Progenitor cell of endocrine pancreas (in vitro differentiated cells): ENCODE results near the gene CAPRIN1. TPM values are rescaled to one million over a fixed set of nuclear protein-coding genes. Genes with fewer than 3 reads are reported as not detected.
A peak's percentile ranks its signal among the peaks of the same experiment; 100 is the strongest.

Source experiments
- DNase-seq: peaks from one replicate; pipeline ENCODE4 v3.0.0; 2021; ENCODE audit warnings: low spot score; ENCODE audit not compliant: unreplicated experiment
- H3K27ac Mint-ChIP-seq: 2 replicates; pipeline ENCODE4 v1.8.0; 2021; ENCODE audit warnings: mild to moderate bottlenecking, moderate library complexity, mixed read lengths
- H3K27me3 Mint-ChIP-seq: 2 replicates; pipeline ENCODE4 v1.8.0; 2021; ENCODE audit warnings: mixed read lengths
- H3K36me3 Mint-ChIP-seq: 2 replicates; pipeline ENCODE4 v1.8.0; 2022; ENCODE audit warnings: mixed read lengths; ENCODE audit not compliant: insufficient read depth
- H3K4me1 Mint-ChIP-seq: 2 replicates; pipeline ENCODE4 v1.8.0; 2021; ENCODE audit warnings: low read depth, mixed read lengths
- H3K4me3 Mint-ChIP-seq: 2 replicates; pipeline ENCODE4 v1.8.0; 2021; ENCODE audit warnings: low read depth, mild to moderate bottlenecking, moderate library complexity, mixed read lengths
- H3K9me3 Mint-ChIP-seq: 2 replicates; pipeline ENCODE4 v1.8.0; 2021; ENCODE audit warnings: low read depth, mixed read lengths
- CTCF ChIP-seq: fragments of 200-600 bp; sonication (generic); IDR thresholded peaks from one replicate; pipeline ENCODE4 v1.5.0; 2021; ENCODE audit warnings: antibody characterized with exemption, mild to moderate bottlenecking; ENCODE audit not compliant: unreplicated experiment
- total RNA-seq: library from RNA; stranded (reverse); gene quantifications from 2 replicates; pipeline ENCODE4 v1.2.1, GENCODE V29; 2021

Gene CAPRIN1
- total RNA-seq, 1 donor from 2014 or later, result 325 TPM

- H3K27me3 Mint-ChIP-seq, result no peaks in the 10 kb centered on the region
- DNase-seq, result no peak
- peaks cover 4% of the 10 kb centered on the region for H3K4me1 Mint-ChIP-seq
- H3K4me3 Mint-ChIP-seq, result no peak overlapping the region
- H3K9me3 Mint-ChIP-seq, result no peaks in the 10 kb centered on the region
- peak; percentile 46 for TF ChIP-seq CTCF
- H3K36me3 Mint-ChIP-seq, result peaks cover 25% of the 10 kb centered on the region
- no peak overlapping the region for H3K27ac Mint-ChIP-seq
Measured at GRCh38 chr11:34149786-34150185, 98.3 kb downstream of the CAPRIN1 start.

DNA sequence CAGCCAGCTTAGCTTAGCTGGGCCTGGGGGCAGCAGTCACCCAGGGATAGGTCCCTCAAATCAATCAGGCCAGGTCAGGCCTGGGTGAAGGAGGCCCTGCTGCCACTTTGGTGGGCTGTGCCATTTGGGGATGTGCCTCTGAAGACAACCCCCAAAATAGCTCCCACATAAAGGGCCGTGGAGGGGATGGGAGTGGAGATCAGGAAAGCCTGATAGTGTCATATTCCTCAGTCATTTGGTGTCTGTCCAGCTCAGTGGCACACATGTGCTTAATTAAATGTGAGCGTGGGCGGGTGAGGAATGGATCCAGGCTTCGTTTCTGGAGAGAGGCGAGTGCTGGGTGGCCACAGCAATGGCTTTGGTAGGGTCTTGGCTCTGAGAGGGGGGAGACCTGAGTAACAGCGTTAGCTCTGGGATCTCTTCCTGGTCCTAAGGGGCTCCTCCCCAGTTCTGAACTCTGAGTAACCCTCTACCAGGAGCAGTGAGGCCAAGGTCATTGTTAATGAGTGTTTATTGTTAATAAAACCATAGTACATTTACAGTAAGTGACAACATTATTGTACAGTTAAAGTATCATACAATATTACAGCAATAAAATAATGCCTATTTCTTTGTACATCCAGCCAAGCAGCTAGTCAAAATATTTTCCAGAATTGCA, 99.1 kb downstream of the CAPRIN1 start:
- Mint-ChIP-seq H3K4me3 (no peak overlapping the region), H3K36me3 (peaks cover 24% of the 10 kb centered on the region), H3K9me3 (no peaks in the 10 kb centered on the region)

More for the DNA sequence above, 99.1 kb downstream of the CAPRIN1 start:
- TF ChIP-seq CTCF, result no peak
- no peak for DNase-seq
- Mint-ChIP-seq H3K27me3 (no peaks in the 10 kb centered on the region), H3K4me1 (peaks cover 4% of the 10 kb centered on the region), H3K27ac (no peak overlapping the region)

Other genes starting within 250 kb of the CAPRIN1 start
- 0.36 and 0.55 TPM in 2 replicates for gene LMO2, start 159.7 kb upstream of the CAPRIN1 start, total RNA-seq
- 59.2 and 64.5 TPM in 2 replicates for gene NAT10, start 53.9 kb downstream of the CAPRIN1 start, total RNA-seq